GM18526 (cell line): ENCODE data around the gene GRK7.

Source experiments
- POLR2A ChIP-seq: IDR thresholded peaks from 3 replicates; pipeline ENCODE4 v1.6.1; 2011; ENCODE audit not compliant: insufficient read length; ENCODE audit errors: extremely low read depth

GRK7 gene

DNA sequence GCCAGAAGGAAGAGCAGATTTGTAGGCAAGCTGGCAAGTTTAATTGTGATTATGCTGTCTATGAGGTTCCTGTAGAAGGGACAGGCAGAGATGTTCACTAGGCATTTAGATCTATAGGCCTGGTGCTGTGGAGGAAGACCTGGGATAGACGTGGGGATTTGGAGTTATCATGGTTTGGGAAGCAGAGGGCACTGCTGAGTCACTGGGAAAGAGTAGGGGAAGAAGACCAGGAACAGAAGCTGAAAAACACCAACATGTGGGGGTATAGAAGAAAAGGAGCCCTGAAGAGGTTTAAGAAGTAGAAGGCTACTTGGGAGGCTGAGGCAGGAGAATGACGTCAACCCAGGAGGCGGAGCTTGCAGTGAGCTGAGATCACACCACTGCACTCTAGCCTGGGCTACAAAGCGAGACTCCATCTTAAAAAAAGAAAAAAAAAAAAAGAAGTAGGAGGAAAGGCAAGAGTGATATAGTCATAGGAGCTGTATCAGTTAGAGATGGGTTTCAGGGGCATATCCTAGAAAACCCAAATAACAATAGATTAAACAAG is 19.3 kb downstream of the GRK7 start:
- no peak for TF ChIP-seq POLR2A

- no peak for TF ChIP-seq POLR2A
Observed at GRCh38 chr3:141783632-141784031, 20.4 kb downstream of the GRK7 start.

- TF ChIP-seq POLR2A: no peak
Observed at GRCh38 chr3:141784096-141784495, 20.9 kb downstream of the GRK7 start.

GRCh38 chr3:141784531-141784930 is 21.3 kb downstream of the GRK7 start:
- TF ChIP-seq POLR2A: no peak

DNA sequence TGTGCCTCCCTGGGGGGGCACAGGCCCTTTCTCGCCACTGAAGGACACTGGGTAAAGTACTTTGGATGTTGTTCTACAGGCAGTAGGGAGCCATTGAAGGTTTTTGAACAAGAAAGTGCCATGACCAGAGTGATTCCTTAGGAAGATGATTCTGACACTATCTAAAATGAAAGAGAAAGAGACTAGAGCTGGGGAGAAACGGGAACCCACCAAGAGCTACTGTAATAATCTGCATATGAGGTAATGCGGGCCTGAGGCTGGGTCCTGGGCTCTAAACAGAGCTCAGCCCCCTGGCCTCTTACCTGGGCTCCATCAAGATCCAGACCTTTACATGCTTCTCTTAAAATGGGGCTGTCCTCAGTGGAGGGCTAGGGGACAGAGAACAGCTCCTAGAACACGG is 24.9 kb downstream of the GRK7 start:
- no peak for TF ChIP-seq POLR2A

DNA sequence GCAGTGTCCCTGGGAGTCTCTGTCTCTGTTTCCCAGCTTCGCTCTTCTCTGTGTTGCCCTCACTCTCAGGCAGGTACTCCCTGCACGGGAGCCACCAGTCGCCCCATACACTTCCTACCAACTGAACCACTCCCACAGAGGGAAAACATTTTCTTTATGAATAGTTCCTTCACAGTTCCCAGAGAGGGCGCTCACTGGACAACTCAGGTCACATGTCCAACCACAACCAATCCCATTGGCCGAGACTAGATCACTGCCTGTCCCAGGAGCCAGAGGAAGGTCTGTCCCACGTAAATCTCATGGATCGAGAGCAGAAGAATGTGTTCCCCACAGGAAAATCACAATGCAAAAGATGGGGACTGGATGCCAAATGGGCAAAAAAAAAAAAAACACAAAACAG is 26.1 kb downstream of the GRK7 start:
- no peak for TF ChIP-seq POLR2A

- no peak for TF ChIP-seq POLR2A
Observed at GRCh38 chr3:141790171-141790570, 27.0 kb downstream of the GRK7 start.

DNA sequence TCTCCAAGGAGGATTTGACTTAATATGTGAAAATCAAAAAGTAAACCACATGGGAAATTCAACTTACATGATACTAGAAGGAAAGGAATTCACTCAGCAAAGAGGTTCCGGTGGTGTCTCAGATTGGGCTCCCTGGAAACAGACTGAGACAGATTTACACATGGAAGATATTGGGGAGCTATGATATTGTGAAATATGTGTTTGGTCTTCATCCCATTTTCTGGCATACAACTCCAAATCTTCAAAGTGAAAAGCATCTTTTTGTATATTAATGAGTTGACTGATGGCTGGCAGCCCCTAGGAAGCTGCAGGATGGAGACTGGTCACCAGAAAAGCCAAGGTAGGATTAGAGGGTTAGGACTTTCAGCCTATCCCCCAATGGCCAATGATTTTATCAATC is 29.3 kb downstream of the GRK7 start:
- TF ChIP-seq POLR2A: no peak

DNA sequence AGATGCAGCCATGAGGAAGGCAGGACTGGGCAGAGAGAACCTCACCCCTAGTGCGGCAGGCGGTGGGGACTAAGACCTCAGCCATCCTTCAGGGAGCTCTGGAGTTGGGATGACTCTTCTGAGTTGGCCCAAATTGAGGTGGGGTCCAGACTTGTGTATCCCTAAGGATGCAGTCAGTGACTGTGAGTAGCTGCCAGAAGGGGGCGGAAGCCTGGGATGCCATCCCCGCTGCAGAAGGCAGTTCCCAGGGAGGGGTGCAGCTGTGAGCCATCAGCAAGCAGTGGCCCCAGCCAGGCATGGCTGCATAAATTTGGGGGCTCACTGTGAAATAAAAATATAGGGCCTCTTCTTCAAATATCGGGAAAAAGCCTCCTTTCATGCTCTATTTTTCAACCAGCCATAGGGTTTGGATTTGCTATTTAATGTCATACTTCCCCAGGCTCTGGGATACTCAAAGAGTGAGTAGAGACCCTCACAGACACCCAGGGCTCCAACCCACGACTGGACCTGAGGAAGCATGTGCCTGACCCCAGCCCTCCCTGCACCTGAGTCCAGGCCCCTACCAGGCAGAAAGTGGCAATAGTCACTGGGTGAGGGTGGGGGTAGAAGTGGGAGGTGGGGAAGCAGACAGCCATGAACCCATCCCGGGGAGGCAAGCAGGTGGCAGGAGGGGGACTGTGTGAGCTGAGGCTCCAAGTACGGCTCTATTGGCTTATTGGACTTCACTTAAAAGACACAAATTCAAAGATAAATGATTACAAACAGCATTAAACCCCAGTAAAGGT is 30.5 kb downstream of the GRK7 start:
- TF ChIP-seq POLR2A: no peak

DNA sequence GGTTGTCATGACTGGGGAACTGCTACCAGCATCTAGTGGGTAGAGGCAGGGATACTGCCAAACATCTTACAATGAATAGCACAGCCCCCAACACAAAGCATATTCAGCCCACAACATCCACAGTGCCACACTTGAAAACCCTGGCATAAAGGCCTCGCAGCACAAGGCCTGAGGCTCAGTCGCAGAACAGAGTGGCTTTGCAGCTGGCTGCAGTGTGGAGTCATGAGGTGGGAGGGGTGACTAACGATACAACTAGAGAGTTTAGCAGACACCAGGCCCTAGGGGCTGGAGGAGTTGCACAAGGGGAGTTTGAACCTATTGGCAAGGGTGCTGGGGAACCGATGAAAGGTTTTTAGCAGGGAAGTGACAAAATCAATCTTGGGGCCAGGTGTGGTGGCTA is 32.1 kb downstream of the GRK7 start:
- TF ChIP-seq POLR2A: no peak

- no peak for TF ChIP-seq POLR2A
Observed at GRCh38 chr3:141795741-141796080, 32.5 kb downstream of the GRK7 start.

GRCh38 chr3:141796081-141796888 is 33.1 kb downstream of the GRK7 start:
- no peak for TF ChIP-seq POLR2A

GRCh38 chr3:141796889-141797781 is 33.9 kb downstream of the GRK7 start:
- TF ChIP-seq POLR2A: no peak

DNA sequence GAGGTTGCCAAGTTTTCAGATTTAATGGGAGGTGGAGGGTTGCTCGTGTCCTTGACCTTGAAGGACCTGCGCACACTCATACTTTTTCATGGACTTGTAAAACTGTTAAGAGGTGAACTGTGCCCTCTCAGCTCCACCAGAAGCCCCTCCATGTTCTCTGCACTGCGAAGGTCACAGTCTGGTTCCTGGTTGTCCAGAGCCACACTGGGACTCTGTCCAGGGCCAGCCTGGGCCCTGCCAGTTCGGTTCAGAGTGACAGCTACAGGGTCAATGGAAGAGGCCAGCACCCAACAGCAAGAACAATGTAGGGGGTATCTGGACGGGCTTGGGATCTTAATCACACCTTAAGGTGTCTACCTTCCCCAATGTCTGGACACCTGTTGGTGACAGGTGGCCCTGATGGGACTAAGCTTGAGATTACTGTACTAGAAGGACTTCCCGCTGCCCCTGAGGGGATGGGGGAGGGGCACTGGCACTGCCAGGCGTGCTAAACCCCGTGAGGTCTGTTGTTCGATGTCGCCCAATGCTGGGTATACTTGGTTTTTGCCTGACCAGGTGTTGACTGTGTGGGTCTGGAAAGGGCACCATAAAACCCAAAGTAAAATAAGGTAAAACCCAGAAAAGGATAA is 34.7 kb downstream of the GRK7 start:
- no peak for TF ChIP-seq POLR2A

DNA sequence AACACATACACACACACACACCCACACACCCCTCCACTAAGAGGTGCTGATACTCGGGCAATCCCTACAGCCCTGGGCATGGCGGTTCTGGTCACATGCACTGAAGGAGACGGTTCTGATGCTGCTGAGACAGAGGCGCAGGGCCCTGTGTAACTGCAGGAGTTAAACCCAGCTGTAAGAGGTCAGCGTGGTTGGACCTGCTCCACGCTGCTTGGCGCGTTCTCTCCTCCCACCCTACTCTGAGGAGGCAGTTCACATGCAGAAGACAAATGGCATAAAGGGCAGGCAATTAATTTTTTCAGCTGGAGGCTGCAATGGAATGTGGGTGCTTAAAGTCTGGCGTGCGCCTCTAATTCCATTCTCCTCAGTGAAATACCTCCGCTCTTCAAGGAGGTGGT is 35.2 kb downstream of the GRK7 start:
- no peak for TF ChIP-seq POLR2A
